ENCODE measurements around the gene IMMP2L.
"Not testable (repeated sequence)": the region's sequence is repeated elsewhere in the genome, so short reads cannot be mapped to it uniquely, and the experiment has no call there.

The IMMP2L gene

DNA sequence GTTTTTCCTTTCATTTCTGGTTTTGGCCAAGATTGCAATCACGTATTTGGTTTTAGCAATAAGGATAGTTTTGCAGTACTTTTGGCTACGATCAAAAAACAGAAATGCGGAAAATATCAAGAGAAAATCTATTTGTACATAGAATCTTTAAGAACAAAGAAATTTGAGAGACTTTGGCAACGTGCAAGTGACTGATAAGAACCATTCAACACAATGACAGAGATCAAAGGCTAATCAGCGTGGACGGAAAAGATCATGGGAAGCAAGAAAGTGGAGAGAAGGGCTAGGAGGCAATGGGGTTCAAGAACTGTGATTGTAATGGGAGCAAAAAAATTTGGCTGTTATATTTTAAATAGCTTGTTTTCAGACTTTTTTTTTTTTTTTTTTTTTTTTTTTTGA is 487.5 kb downstream of the IMMP2L start:
- DNase-seq (ENCODE audit: low read depth), result no peak

- no peak for DNase-seq (ENCODE audit: low read depth)
Measured at GRCh38 chr7:111074071-111074747, 488.1 kb downstream of the IMMP2L start.

GRCh38 chr7:111072658-111073057 is 489.6 kb downstream of the IMMP2L start:
- not testable (repeated sequence) for DNase-seq (ENCODE audit: low read depth)

DNA sequence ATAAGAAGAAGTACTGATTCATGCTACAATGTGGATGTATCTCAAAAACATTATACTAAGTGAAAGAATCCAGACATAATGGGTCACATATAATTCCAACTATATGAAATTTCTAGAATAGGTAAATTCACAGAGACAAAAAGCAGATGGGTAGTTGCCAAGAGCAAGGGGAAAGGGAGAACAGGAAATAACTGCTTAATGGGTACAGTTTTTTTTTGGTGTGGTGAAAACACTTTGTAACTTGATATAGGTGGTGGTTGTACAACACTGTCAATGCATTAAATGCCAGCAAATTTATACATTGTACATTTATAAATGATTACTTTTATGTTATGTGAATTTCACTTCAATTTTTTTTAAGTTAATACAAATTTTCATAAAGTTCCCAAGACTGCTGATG is 490.7 kb downstream of the IMMP2L start:
- DNase-seq (ENCODE audit: low read depth), result no peak

DNA sequence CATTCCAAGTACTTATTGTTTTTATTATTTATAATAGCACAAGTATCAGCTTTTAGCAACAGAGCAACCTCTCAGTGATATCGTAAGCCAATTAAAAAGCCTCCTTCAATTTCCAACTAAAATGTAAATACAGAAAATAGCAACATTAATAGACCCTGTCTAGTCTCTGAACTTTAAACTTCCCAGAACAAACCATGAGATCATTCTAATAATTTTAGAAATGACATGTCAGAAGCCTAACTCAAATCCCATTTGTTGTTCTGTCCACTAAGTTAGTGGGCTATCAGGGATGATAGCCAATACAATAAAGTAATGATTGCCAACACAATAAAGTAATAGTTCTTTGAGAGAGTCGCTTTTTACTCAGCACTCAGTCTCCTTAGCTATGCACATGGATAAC is 493.7 kb downstream of the IMMP2L start:
- no peak for DNase-seq (ENCODE audit: low read depth)

- no peak for DNase-seq (ENCODE audit: low read depth)
Measured at GRCh38 chr7:111067682-111068081, 494.6 kb downstream of the IMMP2L start.

DNA sequence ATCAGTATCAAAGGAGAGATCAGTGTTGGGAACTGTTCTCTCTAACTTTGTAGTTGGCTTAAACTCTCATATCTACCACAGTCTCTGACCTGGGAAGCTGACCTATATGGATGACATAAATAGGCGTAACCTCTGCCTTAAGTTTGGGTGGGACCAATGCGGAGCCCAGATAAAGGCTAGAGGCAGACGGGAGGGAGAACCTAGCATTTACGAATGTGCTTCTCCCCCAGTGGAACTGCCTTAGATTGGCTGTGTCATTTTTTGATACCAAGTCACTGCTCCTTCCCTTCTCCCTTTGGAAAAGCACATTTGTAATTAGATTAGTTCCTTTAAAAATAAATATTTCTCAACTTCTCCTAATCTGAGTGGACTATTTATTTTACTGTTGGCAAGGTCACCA is 495.0 kb downstream of the IMMP2L start:
- DNase-seq (ENCODE audit: low read depth), result no peak

DNA sequence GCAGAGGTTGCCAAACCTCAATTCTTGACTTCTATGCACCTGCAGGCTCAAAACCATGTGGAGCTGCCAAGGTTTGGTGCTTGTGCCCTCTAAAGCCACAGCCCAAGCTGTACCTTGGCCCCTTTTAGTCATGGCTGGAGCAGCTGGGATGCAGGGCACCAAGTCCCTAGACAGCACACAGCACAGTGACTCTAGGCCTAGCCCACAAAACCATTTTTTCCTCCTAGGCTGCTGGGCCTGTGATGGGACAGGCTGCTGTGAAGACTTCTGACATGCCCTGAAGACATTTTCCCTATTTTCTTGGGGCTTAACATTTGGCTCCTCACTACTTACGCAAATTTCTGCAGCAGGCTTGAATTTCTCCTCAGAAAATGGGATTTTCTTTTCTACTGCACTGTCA is 499.1 kb downstream of the IMMP2L start:
- no peak for DNase-seq (ENCODE audit: low read depth)

GRCh38 chr7:111059833-111060232 is 502.5 kb downstream of the IMMP2L start:
- DNase-seq (ENCODE audit: low read depth), result no peak

DNA sequence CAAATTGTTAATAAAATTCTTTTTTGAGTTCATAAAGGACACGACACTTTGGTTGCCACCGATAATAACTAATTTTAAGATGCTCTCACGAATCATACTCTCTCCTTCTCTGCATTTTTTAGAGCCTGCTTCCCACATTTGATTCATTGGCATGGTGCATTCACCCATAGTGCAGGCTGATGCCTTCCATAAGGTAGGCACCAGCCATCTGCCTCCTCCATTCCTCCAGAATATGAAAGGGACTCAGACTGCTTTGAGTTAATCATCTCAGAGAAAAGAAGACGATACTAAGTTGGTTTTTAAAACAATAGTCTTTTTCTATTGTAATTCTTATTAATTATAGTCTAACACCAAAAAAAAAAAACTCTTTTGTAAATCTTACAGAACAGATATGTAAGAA is 505.2 kb downstream of the IMMP2L start:
- DNase-seq (ENCODE audit: low read depth), result no peak

DNA sequence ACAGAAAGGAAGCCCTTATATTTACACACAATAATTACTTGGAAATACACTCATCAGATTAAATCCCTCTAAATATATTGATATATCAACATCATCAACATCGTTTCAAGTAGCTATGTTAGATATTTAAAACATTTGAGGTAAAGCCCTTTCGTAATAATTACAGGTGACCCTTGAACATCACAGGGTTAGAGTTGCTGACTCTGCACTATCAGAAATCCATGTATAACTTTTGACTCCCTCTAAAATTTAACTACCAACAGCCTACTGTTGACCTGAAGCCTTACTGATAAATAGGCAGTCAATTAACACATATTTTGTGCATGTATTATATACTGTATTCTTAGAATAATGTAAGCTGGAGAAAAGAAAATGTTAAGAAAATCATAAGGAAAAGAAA is 505.9 kb downstream of the IMMP2L start:
- no peak for DNase-seq (ENCODE audit: low read depth)

DNA sequence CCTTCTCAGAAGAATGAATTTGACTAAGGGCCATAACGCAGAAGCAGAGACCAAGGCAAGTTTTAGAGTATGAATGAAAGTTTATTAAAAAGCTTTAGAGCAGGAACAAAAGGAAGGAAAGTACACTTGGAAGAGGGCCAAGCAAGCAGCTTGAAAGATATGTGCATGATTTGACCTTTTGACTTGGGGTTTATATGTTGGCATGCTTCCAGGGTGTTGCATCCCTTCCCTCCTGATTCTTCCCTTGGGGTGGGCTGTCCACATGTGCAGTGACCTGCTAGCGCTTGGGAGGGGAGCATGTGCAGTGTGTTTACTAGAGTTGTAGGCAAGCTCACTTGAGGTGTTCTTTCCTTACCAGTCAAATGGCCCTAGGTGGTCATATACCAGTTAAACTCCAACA is 509.3 kb downstream of the IMMP2L start:
- DNase-seq (ENCODE audit: low read depth), result no peak

DNA sequence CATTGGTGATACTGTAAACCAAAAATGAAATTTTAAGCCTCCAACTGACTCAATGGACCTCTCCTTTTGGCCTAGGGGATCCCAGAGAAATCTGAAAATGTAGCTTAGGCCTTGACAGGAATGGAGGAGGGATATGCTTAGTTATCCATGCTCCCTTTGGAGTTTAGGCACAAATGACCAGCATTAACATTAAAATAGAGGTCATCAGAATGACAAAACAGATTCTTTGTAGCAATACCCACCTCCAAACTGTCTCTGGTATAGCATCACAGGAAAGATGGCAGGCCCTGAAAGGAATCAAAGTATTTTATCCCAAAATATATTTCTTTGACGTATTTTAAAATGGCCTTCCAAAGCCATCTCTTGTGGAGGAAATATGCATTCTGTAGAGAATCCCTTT is 510.5 kb downstream of the IMMP2L start:
- DNase-seq (ENCODE audit: low read depth), result no peak

DNA sequence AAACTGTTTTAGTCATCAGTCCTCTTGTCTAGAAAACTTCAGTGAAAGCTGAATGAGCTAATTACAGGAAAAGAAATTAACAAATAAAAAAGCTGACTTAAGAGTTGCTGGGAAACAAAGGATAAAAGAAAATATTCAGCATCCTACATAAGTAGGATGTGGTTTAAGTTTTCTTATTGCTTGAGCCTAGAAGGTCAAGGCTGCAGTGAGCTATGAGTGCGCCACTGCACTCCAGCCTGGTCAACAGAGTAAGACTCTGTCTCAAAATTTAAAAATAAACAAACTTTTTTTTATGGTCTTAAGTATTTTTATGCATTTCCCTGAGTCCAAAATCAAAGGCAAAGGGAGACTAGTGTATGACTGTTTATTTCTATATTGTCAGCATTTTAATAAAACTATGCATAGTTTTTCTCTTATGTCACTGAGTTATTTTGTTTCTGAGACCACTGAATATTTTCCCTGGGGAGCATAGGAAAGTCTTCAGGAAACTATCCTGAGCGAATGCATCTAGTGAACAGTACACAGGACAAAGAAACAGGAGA is 511.3 kb downstream of the IMMP2L start:
- DNase-seq (ENCODE audit: low read depth), result no peak

GRCh38 chr7:111049971-111050680 is 512.2 kb downstream of the IMMP2L start:
- DNase-seq (ENCODE audit: low read depth), result no peak

- no peak for DNase-seq (ENCODE audit: low read depth)
Measured at GRCh38 chr7:111047595-111047994, 514.7 kb downstream of the IMMP2L start.

DNA sequence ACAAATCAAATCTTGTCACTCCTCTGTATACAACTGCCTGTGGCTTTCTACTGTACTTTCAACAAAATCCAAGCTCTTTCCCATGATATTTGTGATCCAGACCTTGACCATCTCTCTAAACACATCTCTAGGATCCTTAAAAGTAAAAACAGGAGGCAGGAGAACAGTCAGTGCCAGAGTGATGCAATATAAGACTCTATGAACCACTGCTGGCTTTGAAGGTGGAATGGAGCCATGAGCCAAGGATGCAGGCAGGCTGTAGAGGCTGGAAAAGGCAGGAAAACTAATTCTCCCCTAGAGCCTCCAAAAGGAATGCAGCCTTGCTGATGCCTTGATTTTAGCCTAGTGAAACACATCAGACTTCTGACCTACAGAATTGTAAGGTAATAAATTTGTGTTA is 516.8 kb downstream of the IMMP2L start:
- no peak for DNase-seq (ENCODE audit: low read depth)

GRCh38 chr7:111043561-111043960 is 518.7 kb downstream of the IMMP2L start:
- DNase-seq (ENCODE audit: low read depth), result no peak

DNA sequence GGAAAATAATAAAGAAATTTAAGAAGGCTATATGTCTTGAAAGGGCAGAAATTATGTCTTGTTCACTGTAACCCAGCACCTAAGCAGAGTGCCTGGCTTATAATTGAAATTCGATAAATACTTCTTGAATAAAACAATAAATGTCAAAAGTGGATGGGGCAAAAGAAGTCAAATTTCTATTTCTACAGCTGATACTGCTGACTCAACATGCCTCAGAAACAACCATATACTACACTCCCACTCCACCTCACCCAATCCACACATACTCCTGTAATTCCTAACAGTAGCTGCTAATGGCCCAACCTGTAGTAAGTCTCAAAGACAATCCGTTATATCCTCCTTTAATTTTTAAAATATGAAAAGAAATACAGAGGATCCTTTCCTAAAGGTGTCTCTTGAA is 519.5 kb downstream of the IMMP2L start:
- no peak for DNase-seq (ENCODE audit: low read depth)

- no peak for DNase-seq (ENCODE audit: low read depth)
Measured at GRCh38 chr7:111041577-111041976, 520.7 kb downstream of the IMMP2L start.

- no peak for DNase-seq (ENCODE audit: low read depth)
Measured at GRCh38 chr7:111038185-111038584, 524.1 kb downstream of the IMMP2L start.

- DNase-seq (ENCODE audit: low read depth), result no peak
Measured at GRCh38 chr7:111031916-111032315, 530.4 kb downstream of the IMMP2L start.

- no peak for DNase-seq (ENCODE audit: low read depth)
Measured at GRCh38 chr7:111030336-111030735, 532.0 kb downstream of the IMMP2L start.
